GM23338 (cell line): Measurements from ENCODE around the gene BNC2. TPM values are rescaled to one million over a fixed set of nuclear protein-coding genes. Genes with fewer than 3 reads are reported as not detected.

Experiments used
- ATAC-seq: fragments of 200-7000 bp; cut with Tn5 transposase; 3 replicates; pipeline ENCODE4 v1.9.1; 2020
- DNase-seq: peaks from one replicate; pipeline ENCODE4 v3.0.0-alpha.2; 2015; ENCODE audit warnings: low spot score
- H2AFZ ChIP-seq: fragments of 200-600 bp; sonication (generic); 2 replicates; pipeline ENCODE4 v1.8.0; 2016; ENCODE audit warnings: antibody characterized with exemption, mild to moderate bottlenecking, moderate library complexity
- H3F3A ChIP-seq: fragments of 200-600 bp; sonication (generic); replicated peaks from 2 replicates; pipeline ENCODE4 v1.8.0; 2017; ENCODE audit warnings: antibody characterized with exemption, mixed run types, low read depth
- H3K27ac ChIP-seq: fragments of 200-600 bp; sonication (generic); 2 replicates; pipeline ENCODE4 v1.6.1; 2016; ENCODE audit warnings: low read depth
- H3K27me3 ChIP-seq: fragments of 200-600 bp; sonication (generic); 2 replicates; pipeline ENCODE4 v1.8.0; 2016; ENCODE audit warnings: mild to moderate bottlenecking, mixed run types, moderate library complexity; ENCODE audit not compliant: insufficient read depth
- H3K36me3 ChIP-seq: fragments of 200-600 bp; sonication (generic); 2 replicates; pipeline ENCODE4 v1.8.0; 2016; ENCODE audit warnings: mild to moderate bottlenecking; ENCODE audit not compliant: insufficient read depth
- H3K4me1 ChIP-seq: fragments of 200-600 bp; sonication (generic); 2 replicates; pipeline ENCODE4 v1.8.0; 2016; ENCODE audit warnings: mild to moderate bottlenecking, moderate library complexity; ENCODE audit not compliant: insufficient read depth
- H3K4me2 ChIP-seq: fragments of 200-600 bp; sonication (generic); 2 replicates; pipeline ENCODE4 v1.7.1; 2017; ENCODE audit warnings: mixed run types
- H3K4me3 ChIP-seq: fragments of 200-600 bp; sonication (generic); 2 replicates; pipeline ENCODE4 v1.6.1; 2016; ENCODE audit warnings: mixed run types
- H3K79me2 ChIP-seq: fragments of 200-600 bp; sonication (generic); replicated peaks from 2 replicates; pipeline ENCODE4 v1.8.0; 2017; ENCODE audit warnings: mild to moderate bottlenecking; ENCODE audit not compliant: insufficient read depth
- H3K9me2 ChIP-seq: fragments of 200-600 bp; sonication (generic); 2 replicates; pipeline ENCODE4 v1.8.0; 2017; ENCODE audit not compliant: insufficient read depth
- H4K20me1 ChIP-seq: fragments of 200-600 bp; sonication (generic); replicated peaks from 2 replicates; pipeline ENCODE4 v1.8.0; 2017; ENCODE audit warnings: mild to moderate bottlenecking; ENCODE audit not compliant: insufficient read depth
- H3K27ac Mint-ChIP-seq: 2 replicates; pipeline ENCODE4 v1.8.0; 2020; ENCODE audit warnings: inconsistent platforms, mild to moderate bottlenecking, moderate library complexity, mixed read lengths
- H3K27me3 Mint-ChIP-seq: 3 replicates; pipeline ENCODE4 v1.8.0; 2022; ENCODE audit warnings: low read depth, mild to moderate bottlenecking, moderate library complexity, mixed read lengths, inconsistent platforms; ENCODE audit not compliant: insufficient read depth, poor library complexity
- H3K36me3 Mint-ChIP-seq: 3 replicates; pipeline ENCODE4 v1.8.0; 2021; ENCODE audit warnings: low read depth, mild to moderate bottlenecking, inconsistent platforms, moderate library complexity, mixed read lengths
- H3K4me1 Mint-ChIP-seq: 3 replicates; pipeline ENCODE4 v1.8.0; 2020; ENCODE audit warnings: mild to moderate bottlenecking, inconsistent platforms, mixed read lengths
- H3K4me3 Mint-ChIP-seq: 3 replicates; pipeline ENCODE4 v1.8.0; 2021; ENCODE audit warnings: moderate library complexity, mild to moderate bottlenecking, inconsistent platforms, mixed read lengths
- H3K9me3 Mint-ChIP-seq: 3 replicates; pipeline ENCODE4 v1.8.0; 2020; ENCODE audit warnings: moderate library complexity, mild to moderate bottlenecking, inconsistent platforms, mixed read lengths
- CTCF ChIP-seq, 2 experiments: fragments of 200-600 bp in 1 of 2; sonication (generic) in 1 of 2; conservative IDR thresholded peaks; 2 replicates each; pipeline versions ENCODE4 v1.5.1 to v1.6.1; 2016 to 2017; ENCODE audit warnings: antibody characterized with exemption in 2 of 2, low read depth in 2 of 2, mild to moderate bottlenecking in 2 of 2, moderate library complexity in 1 of 2
- ETS1 ChIP-seq: IDR thresholded peaks from 2 replicates; pipeline ENCODE4 v1.6.1; 2016; ENCODE audit warnings: antibody characterized with exemption
- REST ChIP-seq: IDR thresholded peaks from one replicate; pipeline ENCODE4 v1.6.1; 2018; ENCODE audit warnings: antibody characterized with exemption; ENCODE audit not compliant: unreplicated experiment
- STAT1 ChIP-seq: IDR thresholded peaks from one replicate; pipeline ENCODE4 v1.6.1; 2016; ENCODE audit warnings: antibody characterized with exemption; ENCODE audit not compliant: unreplicated experiment
- ZNF114 ChIP-seq: fragments of 250-450 bp; sonication (Bioruptor Pico); IDR thresholded peaks from 2 replicates; pipeline ENCODE4 v1.5.0; 2020; ENCODE audit warnings: mild to moderate bottlenecking, moderate library complexity
- ZNF462 ChIP-seq: fragments of 250-450 bp; sonication (Bioruptor Pico); IDR thresholded peaks from 2 replicates; pipeline ENCODE4 v1.5.0; 2020; ENCODE audit warnings: mild to moderate bottlenecking, moderate library complexity
- long read RNA-seq: library from polyadenylated mRNA; unstranded; transcript quantifications from one replicate; pipeline ENCODE4 v2.0.0, GENCODE V29; 2020; ENCODE audit not compliant: unreplicated experiment
- polyA plus RNA-seq: library from polyadenylated mRNA; unstranded; fragments of >200 nt; fragmentation: Nextera tagmentation; extraction: Ambion mirVana; gene quantifications from 2 replicates; pipeline ENCODE4 v1.2.1, GENCODE V29; 2016
- total RNA-seq: library from RNA; depleted of rRNA; stranded (reverse); fragments of >200 nt; shearing (Covaris generic); gene quantifications from 2 replicates; pipeline ENCODE4 v1.2.3, GENCODE V29; 2014; rRNA removed

The BNC2 gene
- total RNA-seq (13.2 and 17.7 TPM in 2 replicates), polyA plus RNA-seq (9.9 and 12.7 TPM in 2 replicates)
- long read RNA-seq, partial matches to known transcripts, result 0 of 2 reads
- long read RNA-seq, other reads (novel, unspliced or antisense), result 2 of 2 reads

- Histone ChIP-seq H3K27ac (peak within 1 kb of the TSS; percentile 90), H3K4me2 (peak within 1 kb of the TSS; percentile 91), H3K79me2 (peaks cover 41% of the 10 kb centered on the region), H2AFZ (peak within 1 kb of the TSS; percentile 96), H4K20me1 (no peaks in the 10 kb centered on the region; the same call in 1 of the 2 replicates), H3K4me3 (peak within 1 kb of the TSS; percentile 83), H3K36me3 (no peaks in the 10 kb centered on the region), H3K9me2 (no peaks in the 10 kb centered on the region), H3F3A (no peaks in the 10 kb centered on the region; the same call in 1 of the 2 replicates), H3K4me1 (peaks cover 50% of the 10 kb centered on the region), H3K27me3 (peaks cover 12% of the 10 kb centered on the region)
- Mint-ChIP-seq H3K4me3 (peak within 1 kb of the TSS; percentile 96), H3K36me3 (no peaks in the 10 kb centered on the region; the same call in 2 of the 3 replicates), H3K9me3 (no peaks in the 10 kb centered on the region), H3K27ac (peak within 1 kb of the TSS; percentile 91), H3K27me3 (peaks cover 2% of the 10 kb centered on the region), H3K4me1 (peaks cover 41% of the 10 kb centered on the region)
- peak; percentile 77 for ATAC-seq
- no peak for TF ChIP-seq REST
- TF ChIP-seq ETS1, result no peak
- TF ChIP-seq STAT1, result no peak
- TF ChIP-seq CTCF (conservative IDR thresholded peaks at IDR 0.05; ENCODE audit: low read depth in 2 of 2), result peak in 1 of 2 experiments; percentile 22; a peak in 1 of 4 replicates
- TF ChIP-seq ZNF462, result no peak
- no peak for TF ChIP-seq ZNF114 (CRISPR knock-in tag)
- peak; percentile 89 for DNase-seq
Measured at GRCh38 chr9:16870596-16871335, at the start of gene BNC2. BNC2 (minus strand) TSS chr9:16870670; CDS start chr9:16870648, 22 bp downstream.
